MM.1S (cell line): ENCODE measurements around the gene FAM174C.

ENCODE experiments used
- EZH2 ChIP-seq: fragments of 300-600 bp; sonication (generic); optimal IDR thresholded peaks from 2 replicates; pipeline ENCODE3; 2017; ENCODE audit warnings: low read depth, mild to moderate bottlenecking, antibody characterized with exemption, low read length, mixed read lengths
- EZH2phosphoT487 ChIP-seq: fragments of 300-600 bp; sonication (generic); IDR thresholded peaks from 2 replicates; pipeline ENCODE4 v1.6.1; 2018; ENCODE audit warnings: antibody characterized with exemption, low read length
- TF ChIP-seq, protein P1 (sequence below): fragments of 300-600 bp; sonication (generic); IDR thresholded peaks from 2 replicates; pipeline ENCODE4 v1.5.1; 2016; ENCODE audit warnings: antibody characterized with exemption, low read length, mixed read lengths

DNA sequence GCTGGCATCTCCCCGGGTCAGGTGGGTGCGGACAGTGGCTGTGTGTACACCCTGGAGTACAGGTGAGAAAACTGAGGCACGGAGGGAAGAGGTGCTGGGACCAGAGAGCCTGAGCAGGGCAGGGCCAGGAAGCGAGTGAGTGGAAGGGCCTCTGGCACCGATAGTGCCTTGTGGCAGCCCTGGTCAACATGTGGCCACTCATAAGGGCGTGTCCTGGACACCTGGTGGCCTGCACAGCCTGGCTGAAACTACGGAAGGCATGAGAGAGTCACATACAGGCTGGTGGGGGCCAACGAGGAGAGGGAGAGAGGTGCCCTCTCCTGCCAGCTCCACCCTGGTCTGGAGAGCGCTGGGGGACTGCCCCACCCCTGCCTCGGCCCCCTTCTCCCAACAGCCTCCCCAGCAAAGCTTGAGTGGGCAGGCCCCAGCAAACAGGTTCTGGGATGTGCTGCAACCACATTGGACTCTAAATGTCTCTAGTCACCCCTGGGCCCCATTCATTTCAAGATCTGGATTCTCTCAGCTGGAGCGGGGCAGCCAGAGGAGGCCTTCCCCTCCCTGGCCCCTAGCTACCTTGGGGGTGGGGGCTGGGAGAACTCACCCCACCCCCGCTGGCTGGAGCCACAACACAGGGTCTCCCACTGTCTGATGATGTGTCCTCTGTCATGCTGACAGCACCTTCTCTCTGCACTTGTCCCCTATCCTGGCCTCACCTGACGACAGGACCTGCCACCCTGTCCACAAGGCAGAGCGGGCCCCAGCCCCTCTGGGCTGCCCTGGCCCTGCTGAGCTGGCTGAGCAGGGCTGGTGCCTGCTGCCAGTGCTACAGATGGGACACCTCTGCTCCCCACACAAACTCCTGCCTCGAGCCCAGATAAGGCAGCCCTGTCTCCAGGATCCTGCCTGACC lies 43.3 kb upstream of the FAM174C start:
- TF ChIP-seq, protein P1, sequence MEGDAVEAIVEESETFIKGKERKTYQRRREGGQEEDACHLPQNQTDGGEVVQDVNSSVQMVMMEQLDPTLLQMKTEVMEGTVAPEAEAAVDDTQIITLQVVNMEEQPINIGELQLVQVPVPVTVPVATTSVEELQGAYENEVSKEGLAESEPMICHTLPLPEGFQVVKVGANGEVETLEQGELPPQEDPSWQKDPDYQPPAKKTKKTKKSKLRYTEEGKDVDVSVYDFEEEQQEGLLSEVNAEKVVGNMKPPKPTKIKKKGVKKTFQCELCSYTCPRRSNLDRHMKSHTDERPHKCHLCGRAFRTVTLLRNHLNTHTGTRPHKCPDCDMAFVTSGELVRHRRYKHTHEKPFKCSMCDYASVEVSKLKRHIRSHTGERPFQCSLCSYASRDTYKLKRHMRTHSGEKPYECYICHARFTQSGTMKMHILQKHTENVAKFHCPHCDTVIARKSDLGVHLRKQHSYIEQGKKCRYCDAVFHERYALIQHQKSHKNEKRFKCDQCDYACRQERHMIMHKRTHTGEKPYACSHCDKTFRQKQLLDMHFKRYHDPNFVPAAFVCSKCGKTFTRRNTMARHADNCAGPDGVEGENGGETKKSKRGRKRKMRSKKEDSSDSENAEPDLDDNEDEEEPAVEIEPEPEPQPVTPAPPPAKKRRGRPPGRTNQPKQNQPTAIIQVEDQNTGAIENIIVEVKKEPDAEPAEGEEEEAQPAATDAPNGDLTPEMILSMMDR, result no peak
- TF ChIP-seq EZH2 (no peak), EZH2phosphoT487 (no peak)
